Stimulated activated CD8-positive, alpha-beta memory T cell treated with anti-CD3 and anti-CD28 coated beads, Interleukin-15, amount 100 ng/mL, for 4 hours (primary cell): ENCODE results near the gene MAD1L1.
"Not testable (repeated sequence)": the region's sequence is repeated elsewhere in the genome, so short reads cannot be mapped to it uniquely, and the experiment has no call there.

Experiments used
- DNase-seq, 2 donors: peaks; one replicate each; pipeline ENCODE4 v3.0.0-alpha.2; 2020; ENCODE audit warnings: low read depth in 2 of 2

Gene MAD1L1

DNA sequence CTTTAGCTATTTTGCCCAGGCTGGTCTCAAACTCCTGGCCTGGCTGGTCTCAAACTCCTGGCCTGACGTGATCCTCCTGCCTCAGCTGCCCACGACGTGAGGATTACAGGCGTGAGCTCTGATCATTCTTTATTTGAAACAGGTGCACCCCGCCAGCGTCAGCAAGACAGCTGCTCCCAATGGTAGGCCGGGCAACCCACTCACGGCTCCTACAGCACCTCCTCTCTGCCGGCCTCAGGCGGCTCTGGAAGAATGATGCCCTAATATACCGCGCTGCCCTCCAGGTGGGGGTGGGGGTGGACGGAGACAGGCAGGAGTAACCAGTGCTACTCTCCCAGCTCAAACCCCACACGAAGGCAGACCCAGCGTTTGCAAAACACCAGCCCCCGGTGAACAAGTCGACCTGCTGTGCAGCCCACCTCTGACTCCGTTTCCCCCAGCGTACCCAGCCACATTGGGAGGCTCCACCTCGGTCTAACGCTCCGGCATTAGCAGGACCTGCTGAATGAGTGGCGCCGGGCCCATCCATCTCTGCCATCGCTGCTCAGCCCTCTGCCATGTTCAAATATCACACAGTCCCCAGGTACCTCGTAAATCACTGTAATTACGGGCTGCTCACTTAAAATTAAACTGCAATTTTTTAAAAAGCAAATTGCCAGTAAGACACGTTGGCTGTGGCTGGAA, 414.0 kb downstream of the MAD1L1 start:
- no peak for DNase-seq

DNA sequence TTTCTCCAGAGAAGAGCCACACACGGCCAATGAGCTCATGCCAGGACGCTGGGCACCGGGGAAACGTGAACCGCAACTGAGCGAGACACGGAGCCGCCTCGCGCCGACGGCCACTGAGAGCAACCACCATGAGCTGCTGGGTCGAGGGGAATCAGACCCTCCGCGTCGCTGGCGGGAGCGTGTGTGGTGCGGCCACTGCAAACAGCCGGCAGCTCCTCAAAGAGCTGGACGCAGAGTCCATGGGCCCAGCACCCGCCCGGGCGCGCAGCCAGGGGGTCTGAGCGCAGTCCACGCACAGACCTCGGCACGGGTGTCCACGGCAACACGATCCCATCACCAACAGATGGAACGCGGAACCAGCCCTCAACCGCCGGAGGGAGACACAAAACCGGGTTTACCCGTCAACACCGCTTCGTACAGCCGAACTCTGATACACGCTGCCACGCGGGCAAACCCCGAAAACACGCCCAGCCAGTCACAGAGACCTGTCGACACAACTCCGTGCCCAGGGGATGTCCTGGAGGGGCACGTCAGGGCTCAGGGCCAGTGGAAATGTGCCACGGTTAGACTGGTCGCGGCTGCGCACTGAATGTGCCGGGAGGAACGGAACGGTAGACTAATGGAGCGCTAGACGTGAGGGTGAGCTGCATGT, 415.6 kb downstream of the MAD1L1 start:
- DNase-seq, result no peak

DNA sequence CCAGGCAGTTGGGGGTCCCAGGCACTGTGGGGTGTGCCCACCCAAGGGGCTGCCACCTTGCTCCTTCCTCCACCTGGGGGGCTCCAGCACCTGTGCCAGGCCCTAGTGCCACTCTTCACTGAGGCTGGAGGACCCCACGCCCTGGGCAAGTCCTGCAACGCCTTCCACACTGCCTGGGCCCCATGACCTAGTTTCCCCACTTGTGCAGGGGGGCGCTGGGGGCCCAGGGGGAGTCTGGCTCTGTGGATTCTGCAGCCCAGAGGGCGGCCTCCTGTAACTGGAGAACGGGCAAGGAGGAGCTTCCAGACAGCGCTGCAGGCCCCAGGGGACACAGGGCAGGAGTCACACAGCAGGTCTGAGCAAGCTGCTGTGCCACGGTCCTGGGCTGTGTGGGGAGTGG, 416.3 kb downstream of the MAD1L1 start:
- DNase-seq, result not testable (repeated sequence)

DNA sequence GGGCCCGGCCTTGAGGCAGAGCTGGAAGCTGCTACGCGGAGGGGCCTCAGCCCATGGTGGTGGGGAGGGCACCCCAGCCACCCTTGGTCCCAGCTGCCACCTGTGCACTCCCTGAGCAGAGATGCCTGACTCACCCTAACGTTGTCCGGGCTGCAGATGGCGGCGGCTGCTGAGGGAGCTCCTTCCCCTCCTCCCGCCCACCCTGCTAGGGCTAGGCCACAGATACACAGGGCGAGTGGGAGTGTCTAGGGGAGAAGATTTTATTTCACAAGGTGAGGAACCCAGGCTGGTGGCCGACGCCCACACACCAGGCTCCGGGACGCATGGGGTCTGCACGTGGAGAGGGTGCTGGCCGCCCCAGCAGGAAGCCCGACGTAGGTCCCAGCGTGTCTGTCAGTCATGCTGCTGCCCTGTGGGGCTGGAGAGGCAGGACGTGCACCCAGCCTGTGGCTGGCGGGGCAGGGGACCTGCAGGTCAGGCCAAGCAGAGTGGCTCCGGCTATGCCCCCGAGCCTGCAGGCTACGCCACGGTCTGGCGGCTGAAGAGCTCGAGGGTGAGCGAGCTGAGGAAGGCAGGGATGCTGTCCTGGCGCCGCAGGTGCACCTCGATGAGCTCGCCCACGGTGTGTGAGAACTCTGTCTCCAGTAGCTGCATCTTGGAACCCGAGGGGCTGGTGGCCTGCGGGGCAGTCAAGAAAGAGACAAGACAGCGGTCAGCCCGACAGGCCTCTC, 417.0 kb downstream of the MAD1L1 start:
- DNase-seq, result not testable (repeated sequence)

DNA sequence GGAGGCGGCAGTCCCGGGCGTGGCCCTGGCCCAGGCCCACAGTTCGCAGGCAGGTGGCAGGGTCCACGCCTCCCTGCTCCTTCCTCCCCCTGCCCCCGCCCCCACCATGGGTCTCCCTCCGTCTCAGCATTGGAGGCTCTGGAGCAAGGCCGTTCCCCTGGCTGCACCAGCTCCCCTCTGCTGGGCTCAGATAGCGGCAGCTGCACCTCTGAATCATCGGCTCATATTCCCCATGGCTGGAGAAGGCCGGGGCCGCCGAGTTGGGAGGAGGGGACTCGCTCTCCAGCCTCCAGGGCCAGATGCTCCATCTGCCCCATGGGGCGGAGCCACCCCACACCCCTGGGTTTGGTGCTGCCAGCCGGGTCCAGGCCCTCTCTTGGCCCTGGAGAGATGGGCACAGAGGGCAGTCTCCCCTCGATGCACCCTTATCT, 417.7 kb downstream of the MAD1L1 start:
- DNase-seq, result no peak

DNA sequence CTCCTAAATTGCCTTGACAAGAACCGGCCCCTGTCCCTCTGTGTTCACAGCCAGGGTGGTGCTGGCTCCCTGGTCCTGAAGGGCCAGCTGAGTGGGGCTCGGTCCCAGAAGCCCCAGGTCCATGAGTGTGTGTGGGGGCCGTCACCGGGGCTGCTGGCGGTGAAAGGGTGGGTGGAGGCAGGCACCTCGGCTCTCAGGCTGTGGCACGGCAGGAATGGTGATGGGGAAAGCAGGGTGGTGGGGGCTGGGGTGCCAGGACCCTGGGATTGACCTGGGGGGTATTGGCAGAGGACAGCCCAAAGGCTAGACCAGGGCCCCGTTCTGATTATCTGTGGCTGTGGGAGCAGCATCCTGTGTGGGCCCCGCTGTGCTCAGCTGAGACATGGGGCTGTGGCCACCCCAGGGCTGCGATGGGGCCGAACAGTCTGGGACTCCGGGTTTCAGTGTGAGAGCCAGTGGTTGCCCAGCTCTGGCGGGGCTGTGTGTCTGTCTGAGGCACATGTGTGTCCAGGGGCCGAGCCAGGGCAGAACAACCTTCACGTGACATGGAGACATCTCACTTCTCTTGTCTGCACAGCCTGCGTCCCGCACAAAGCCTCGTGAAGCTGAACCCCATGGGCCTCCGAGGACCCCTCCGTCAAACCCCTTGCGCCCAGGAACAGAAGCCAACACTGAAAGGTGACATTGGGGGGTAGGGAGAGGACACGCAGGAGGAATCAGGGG, 418.5 kb downstream of the MAD1L1 start:
- DNase-seq, result no peak

DNA sequence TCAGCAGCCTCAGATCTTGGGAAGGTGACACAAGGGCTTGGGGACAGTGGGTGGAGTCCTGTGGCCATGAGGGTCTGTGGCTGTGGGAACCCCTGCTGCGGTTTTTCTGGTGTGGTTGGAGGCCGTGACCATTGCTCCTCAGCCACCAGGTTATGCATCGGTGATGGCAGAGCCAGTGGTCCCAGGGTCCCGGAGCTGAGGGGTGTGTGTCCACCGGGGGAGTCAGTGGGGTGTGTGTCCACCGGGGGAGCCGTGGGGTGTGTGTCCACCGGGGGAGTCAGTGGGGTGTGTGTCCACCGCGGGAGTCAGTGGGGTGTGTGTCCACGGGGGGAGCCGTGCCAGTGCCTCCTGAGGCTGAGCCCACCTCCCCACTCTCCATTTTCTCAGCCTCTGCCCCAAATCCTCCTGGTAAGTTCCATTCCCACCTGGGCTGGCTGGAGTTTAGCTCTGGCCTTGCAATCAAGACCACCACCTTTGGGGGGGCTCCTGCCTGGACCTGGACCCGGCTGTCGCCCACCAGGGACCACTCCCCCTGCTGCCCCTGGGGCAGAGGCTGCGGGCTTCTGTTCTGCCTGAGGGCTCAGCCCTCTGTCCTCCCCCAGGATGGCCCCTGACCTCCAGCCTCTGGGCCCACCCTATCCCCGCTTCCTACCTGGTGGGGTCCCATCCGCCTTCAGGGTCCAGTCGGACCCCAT, 419.2 kb downstream of the MAD1L1 start:
- DNase-seq, result no peak

DNA sequence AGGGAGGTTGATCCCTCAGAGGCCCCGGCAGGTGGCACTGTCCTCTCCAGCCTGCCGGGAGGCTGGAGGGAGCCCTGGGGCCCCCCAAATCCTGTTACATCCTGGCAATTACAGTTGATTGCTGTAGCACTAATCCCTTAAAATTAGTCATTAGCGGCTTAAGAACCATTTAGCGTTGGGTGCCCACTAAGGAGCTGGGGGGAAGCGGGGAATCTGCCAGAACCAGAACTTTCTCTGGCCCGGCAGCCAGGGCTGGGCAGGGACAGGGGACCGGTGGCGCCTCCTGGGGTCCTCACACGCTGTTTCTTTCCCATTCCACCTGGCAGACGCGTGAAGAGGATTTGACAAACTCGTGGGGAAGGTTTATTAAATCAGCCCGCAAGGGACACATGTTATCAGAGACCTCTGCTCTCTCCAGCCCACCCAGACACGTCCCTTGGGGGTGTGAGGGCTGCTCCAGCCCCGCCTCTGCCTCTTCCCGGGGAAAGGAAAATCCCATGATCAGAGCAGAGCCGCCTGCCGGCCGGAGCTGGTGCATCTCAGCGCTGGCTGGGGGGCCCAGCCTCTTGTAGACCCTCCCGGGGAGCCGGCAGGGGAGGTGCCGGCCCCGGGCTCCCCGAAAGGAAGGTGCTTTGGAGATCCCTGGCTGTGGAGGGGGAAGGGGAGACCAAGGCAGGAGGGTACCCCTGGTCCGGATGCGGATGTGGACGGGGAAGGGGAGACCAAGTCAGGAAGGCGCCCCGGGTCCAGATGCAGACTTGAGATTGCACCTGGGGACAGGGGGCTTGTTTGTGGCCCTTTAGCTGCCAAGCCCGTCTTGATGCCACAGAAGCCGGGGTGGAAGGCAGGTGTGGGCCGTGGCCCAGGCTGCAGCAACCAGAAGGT, 420.0 kb downstream of the MAD1L1 start:
- DNase-seq, result no peak

DNA sequence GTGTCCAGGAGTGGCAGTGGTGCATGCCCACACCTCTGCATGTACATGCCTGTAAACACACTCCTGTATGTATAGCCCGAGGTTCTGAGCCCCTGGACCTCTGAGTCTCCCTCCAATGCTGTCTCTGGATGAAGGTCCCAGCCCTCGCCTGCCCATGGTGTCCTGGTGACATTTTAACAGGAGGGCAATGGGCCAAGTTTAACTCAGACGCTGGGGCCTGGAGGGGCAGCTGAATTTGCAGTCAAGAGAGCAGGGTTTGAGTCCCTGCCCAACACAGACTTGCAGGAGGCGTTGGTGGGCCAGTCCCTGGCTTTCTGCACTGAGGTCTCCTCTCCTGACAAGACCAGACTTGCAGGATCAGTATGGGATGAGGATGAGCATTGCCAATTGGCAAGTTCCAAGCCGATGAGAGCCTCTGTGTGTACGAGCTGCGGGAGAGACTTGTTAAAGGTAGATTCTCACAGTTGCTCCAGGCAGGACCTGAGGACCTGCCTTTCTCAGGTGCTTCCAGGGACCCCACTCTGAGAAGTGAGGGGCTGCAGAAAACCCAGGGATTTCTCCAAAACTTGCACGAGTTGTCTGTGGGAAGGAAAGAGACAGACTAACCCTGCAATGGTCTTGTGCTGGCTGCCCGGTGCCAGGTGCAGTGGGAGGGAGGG, 420.8 kb downstream of the MAD1L1 start:
- no peak for DNase-seq

DNA sequence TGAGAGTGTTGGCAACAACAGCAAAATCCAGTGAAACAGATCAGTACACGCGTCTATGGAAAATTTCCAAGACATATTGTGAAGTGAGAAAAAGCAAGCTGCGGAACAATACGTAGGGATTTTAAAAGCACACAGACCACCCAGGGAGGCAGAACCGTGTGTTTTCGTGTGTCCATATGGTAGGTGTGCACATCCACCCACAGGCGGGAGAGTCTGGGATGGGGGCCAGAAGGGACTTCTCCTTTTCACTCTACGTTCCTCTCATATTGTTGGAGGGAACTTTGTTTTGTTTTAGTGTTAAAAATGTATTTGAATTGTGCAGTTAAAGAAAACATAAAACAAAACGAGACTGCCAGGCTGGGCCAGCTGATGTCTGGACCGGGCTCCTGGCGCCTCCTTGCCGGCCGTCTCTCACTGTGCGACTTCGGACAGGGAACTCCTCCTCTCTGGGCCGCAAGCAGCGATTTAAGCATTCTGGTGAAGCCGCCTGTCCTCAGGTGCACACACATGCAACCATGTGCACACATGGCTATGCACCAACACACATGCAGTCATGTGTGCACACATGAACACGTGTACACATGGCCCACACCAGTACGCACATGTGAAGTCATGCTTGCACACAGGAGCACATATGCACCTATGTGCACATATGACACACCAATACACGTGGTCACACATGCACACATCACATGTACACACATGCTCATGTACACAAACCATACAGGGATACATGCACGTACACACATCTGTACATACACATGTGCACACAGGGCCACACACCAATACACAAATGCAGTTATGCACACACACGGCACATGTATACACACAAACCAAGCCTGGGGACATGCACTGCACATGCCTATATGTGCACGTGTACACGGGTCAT, 421.5 kb downstream of the MAD1L1 start:
- DNase-seq, result no peak

DNA sequence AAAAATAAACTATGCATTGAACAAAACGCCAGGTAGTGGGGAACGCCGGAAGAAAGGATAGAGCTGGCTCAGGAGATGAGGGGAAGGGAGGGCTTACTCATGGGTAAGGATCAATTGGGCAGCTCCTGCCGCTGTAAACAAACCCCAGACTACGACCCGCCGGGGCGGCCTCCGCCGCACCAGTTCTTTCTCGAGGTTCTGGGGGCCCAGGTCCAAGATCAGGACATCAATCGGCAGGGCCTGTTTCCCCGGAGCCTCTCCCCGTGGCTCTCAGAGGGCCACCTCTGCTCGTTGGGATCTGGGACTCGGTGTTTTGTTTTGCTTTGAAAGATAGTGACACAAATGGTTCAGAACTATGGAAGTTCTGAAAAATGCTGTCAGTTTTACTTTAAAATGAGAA, 422.2 kb downstream of the MAD1L1 start:
- DNase-seq, result no peak

DNA sequence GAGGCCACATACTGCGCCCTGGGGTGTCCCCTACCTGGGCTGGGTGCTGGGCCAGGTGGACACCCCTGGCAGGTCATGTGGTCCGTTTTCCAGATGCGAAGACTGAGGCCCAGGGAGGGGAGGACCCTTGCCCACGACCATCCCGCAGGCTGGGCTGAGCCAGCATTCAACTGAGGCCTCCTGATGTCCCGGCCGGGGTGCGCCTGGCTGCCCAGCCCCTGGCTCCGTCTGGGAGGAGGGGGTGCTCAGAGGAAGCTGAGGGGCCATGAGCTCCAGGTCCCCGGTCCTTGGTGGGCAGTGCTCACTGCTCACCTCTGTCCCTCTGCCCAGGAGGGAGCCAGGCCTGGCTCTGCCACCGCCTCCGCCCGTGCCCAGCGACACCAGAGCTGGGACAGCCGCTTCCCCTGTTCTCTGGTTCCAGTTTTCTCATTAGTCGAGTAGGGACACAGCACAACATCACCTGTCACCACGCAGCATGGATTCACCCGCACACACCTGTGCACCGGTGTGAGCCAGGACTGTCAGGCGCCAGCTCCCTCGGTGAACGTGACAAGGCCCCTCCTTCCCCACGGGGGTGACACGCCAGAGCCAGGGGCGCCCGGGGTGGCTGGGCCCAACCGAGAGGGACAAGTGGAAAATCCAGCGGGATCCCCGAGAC, 423.0 kb downstream of the MAD1L1 start:
- DNase-seq, result no peak

DNA sequence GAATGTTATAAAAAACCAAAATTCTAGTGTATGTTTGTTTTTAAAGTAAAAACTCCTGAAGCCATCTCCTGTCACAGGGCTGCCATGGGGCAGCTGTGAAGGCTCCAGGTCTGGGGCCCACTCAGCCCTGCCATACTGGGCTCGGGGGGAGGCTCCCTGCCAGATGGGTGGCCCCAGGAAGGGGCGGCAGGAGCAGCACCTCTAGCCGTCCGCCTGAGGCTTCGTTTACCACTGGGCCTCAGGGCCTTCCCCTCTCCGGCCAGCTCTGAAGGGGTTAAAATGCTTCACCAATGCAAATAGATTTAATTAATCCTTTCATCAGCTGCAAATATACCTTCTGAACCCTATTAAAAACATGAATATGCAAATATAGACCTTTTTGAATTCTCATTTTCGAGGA, 423.7 kb downstream of the MAD1L1 start:
- DNase-seq, result no peak

DNA sequence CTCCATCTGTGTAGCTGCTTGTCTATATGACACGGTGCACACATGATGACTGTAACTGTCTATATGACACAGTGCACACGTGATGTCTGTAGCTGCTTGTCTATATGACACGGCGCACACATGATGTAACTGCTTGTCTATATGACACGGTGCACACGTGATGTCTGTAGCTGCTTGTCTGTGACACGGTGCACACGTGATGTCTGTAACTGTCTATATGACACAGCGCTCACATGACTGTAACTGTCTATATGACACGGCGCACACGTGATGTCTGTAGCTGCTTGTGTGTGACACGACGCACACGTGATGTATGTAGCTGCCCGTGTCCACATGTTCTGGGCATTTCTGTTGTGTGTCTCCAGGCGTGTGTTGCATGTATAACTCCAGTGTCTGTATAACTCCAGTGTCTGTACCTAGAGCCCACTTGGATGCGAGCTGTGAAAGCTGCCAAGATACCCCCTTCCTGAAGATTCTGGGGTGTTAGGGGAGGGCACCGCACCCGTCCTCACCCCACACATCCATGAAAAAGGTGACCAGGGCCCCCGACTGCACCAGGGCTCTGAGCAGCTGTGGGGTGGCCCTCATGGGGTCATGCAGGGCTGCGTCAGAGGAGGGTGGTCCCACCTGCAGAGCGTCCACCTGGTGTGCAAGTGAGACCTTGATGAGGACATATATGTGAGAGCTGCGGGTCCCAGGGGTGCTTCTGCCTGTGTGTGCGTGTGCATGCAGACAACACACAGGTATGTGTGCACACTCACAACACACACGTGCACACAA, 424.7 kb downstream of the MAD1L1 start:
- no peak for DNase-seq

DNA sequence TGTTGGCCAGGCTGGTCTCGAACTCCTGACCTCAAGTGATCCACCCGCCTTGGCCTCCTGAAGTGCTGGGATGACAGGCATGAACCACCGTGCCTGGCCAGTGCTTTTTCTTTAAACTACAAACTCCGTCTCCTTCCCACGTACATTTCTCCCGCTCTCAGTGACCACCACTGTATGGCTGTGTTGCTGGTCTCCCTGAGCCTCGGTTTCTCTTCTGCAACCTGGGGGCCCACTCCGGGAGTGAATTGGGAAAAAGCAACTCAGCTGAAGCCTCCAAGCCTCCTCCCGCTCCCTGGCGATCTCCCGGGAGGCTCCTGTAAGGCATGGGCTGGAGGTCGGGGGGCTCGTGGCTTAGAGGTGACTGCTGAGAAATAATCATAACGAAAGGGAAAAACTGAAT, 426.4 kb downstream of the MAD1L1 start:
- DNase-seq, result no peak

DNA sequence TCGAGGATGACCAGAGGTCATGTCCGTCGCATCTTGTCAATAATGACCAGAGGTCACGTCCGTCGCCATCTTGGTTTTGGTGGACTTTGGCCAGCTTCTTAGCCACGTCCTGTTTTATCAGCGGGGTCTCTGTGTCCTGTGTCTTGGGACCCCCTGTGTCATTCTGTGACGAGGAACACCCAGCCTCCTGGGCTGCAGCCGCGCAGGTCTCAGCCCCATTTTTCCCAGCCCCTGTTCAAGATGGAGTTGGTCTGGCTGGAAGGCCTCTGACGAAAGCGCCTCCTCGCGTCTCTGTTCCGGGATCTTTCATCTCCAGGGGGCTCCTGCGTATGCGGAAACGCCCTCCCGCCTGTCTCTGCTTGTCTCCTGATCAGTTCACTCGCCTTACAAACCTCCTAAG, 428.4 kb downstream of the MAD1L1 start:
- no peak for DNase-seq

DNA sequence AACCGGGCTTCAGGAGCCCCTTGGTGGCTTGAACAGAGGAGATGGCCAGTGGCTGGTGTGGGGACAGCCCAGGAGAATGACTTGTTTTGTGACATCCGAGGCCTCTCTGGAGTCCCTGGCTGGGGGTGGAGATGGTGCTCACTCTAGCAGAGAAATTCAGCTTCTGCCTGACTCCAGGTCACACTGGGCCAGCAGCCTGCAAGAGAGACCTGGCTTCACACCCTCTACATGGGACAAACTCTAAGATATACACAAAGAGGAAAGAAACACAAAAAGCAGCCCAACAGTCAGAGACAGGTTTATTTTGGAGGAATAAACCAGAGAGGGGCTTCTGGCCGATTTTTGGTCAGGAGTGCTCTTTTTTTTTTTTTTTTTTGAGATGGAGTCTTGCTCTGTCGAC, 429.8 kb downstream of the MAD1L1 start:
- no peak for DNase-seq

DNA sequence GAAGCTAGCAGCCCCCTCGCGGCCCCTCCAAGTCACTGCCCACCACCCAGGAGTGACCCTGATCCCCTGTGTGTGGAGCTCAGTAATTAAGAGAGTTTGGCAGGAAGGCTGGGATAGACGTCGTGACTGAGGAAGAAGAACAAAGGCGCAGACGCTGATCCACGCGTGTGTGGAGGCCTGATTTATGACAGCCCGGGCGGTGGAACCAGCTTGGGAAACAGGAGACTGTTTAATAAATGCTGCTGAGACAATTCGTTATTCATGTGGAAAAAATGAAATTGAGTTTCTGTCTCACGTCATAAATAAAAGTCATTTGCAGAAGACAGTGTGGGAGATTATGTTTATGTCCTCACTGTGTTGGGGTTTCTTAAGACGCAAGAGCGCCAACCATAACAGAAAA, 431.8 kb downstream of the MAD1L1 start:
- no peak for DNase-seq
